ENCODE measurements around the gene BBS2. TPM values are rescaled to one million over a fixed set of nuclear protein-coding genes. Genes with fewer than 3 reads are reported as not detected.

Gene BBS2
- polyA plus RNA-seq, 1 donor from 2014 or later = 197 TPM

- Histone ChIP-seq H3K9me3 (ENCODE audit: low read length) (no peaks in the 10 kb centered on the region), H4K20me1 (ENCODE audit: insufficient read depth) (no peaks in the 10 kb centered on the region), H3F3A (ENCODE audit: insufficient read depth, low read length, poor library complexity, severe bottlenecking) (no peaks in the 10 kb centered on the region), H2AFZ (ENCODE audit: low read depth, low read length) (no peak overlapping the region), H3K36me3 (ENCODE audit: insufficient read depth, low read length) (peaks cover 6% of the 10 kb centered on the region), H3K27me3 (ENCODE audit: insufficient read depth, low read depth, low read length) (no peaks in the 10 kb centered on the region), H3K79me2 (replicated peaks; ENCODE audit: insufficient read depth, low read length) (no peaks in the 10 kb centered on the region), H3K27ac (ENCODE audit: low read length) (no peak overlapping the region), H3K9me2 (ENCODE audit: insufficient read depth, low read length) (no peaks in the 10 kb centered on the region), H3K9ac (ENCODE audit: low read length) (no peak overlapping the region), H3K4me2 (ENCODE audit: low read length) (no peak overlapping the region), H3K4me3 (ENCODE audit: low read length) (no peak overlapping the region)
- TF ChIP-seq CTCF (IDR thresholded peaks at IDR 0.05; ENCODE audit: poor library complexity, severe bottlenecking) = no peak
- TF ChIP-seq RAD21 (conservative IDR thresholded peaks at IDR 0.05) = no peak
- TF ChIP-seq, protein P1, sequence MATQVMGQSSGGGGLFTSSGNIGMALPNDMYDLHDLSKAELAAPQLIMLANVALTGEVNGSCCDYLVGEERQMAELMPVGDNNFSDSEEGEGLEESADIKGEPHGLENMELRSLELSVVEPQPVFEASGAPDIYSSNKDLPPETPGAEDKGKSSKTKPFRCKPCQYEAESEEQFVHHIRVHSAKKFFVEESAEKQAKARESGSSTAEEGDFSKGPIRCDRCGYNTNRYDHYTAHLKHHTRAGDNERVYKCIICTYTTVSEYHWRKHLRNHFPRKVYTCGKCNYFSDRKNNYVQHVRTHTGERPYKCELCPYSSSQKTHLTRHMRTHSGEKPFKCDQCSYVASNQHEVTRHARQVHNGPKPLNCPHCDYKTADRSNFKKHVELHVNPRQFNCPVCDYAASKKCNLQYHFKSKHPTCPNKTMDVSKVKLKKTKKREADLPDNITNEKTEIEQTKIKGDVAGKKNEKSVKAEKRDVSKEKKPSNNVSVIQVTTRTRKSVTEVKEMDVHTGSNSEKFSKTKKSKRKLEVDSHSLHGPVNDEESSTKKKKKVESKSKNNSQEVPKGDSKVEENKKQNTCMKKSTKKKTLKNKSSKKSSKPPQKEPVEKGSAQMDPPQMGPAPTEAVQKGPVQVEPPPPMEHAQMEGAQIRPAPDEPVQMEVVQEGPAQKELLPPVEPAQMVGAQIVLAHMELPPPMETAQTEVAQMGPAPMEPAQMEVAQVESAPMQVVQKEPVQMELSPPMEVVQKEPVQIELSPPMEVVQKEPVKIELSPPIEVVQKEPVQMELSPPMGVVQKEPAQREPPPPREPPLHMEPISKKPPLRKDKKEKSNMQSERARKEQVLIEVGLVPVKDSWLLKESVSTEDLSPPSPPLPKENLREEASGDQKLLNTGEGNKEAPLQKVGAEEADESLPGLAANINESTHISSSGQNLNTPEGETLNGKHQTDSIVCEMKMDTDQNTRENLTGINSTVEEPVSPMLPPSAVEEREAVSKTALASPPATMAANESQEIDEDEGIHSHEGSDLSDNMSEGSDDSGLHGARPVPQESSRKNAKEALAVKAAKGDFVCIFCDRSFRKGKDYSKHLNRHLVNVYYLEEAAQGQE (IDR thresholded peaks at IDR 0.05; ENCODE audit: borderline replicate concordance) = no peak
- TF ChIP-seq SMC3 (conservative IDR thresholded peaks at IDR 0.05; ENCODE audit: poor library complexity) = no peak
- no peak for TF ChIP-seq POLR2AphosphoS5 (IDR thresholded peaks at IDR 0.05)
- no peak for TF ChIP-seq TAF1 (IDR thresholded peaks at IDR 0.05; ENCODE audit: low read depth)
- no peak for TF ChIP-seq EZH2 (IDR thresholded peaks at IDR 0.05; ENCODE audit: borderline replicate concordance, insufficient read depth, low read length, poor library complexity, severe bottlenecking)
- no peak for TF ChIP-seq MXI1 (conservative IDR thresholded peaks at IDR 0.05; ENCODE audit: poor library complexity, severe bottlenecking)
- TF ChIP-seq EP300 (conservative IDR thresholded peaks at IDR 0.05; ENCODE audit: poor library complexity, severe bottlenecking) = no peak
These were observed 81.8 kb downstream of the BBS2 start for GRCh38 chr16:56438038-56438437.

- H3F3A ChIP-seq (ENCODE audit: insufficient read depth, low read length, poor library complexity, severe bottlenecking) = no peaks in the 10 kb centered on the region
- H3K27me3 ChIP-seq (ENCODE audit: insufficient read depth, low read depth, low read length) = no peaks in the 10 kb centered on the region
- no peak overlapping the region for H3K9ac ChIP-seq (ENCODE audit: low read length)
- H2AFZ ChIP-seq (ENCODE audit: low read depth, low read length) = no peak overlapping the region
- no peak overlapping the region for H3K4me3 ChIP-seq (ENCODE audit: low read length)
- no peaks in the 10 kb centered on the region for H3K79me2 ChIP-seq (replicated peaks; ENCODE audit: insufficient read depth, low read length)
- no peak overlapping the region for H3K4me2 ChIP-seq (ENCODE audit: low read length)
- no peaks in the 10 kb centered on the region for H3K9me3 ChIP-seq (ENCODE audit: low read length)
- TF ChIP-seq MXI1 (conservative IDR thresholded peaks at IDR 0.05; ENCODE audit: poor library complexity, severe bottlenecking) = no peak
- no peak for TF ChIP-seq EZH2 (IDR thresholded peaks at IDR 0.05; ENCODE audit: borderline replicate concordance, insufficient read depth, low read length, poor library complexity, severe bottlenecking)
- TF ChIP-seq EP300 (conservative IDR thresholded peaks at IDR 0.05; ENCODE audit: poor library complexity, severe bottlenecking) = no peak
- TF ChIP-seq, protein P1 (IDR thresholded peaks at IDR 0.05; ENCODE audit: borderline replicate concordance) = no peak
- TF ChIP-seq POLR2AphosphoS5 (IDR thresholded peaks at IDR 0.05) = no peak
- TF ChIP-seq CTCF (IDR thresholded peaks at IDR 0.05; ENCODE audit: poor library complexity, severe bottlenecking) = no peak
- no peak for TF ChIP-seq SMC3 (conservative IDR thresholded peaks at IDR 0.05; ENCODE audit: poor library complexity)
- TF ChIP-seq TAF1 (IDR thresholded peaks at IDR 0.05; ENCODE audit: low read depth) = no peak
- TF ChIP-seq RAD21 (conservative IDR thresholded peaks at IDR 0.05) = no peak
- H3K27ac ChIP-seq (ENCODE audit: low read length) = no peak overlapping the region
- no peaks in the 10 kb centered on the region for H4K20me1 ChIP-seq (ENCODE audit: insufficient read depth)
- peaks cover 6% of the 10 kb centered on the region for H3K36me3 ChIP-seq (ENCODE audit: insufficient read depth, low read length)
- no peaks in the 10 kb centered on the region for H3K9me2 ChIP-seq (ENCODE audit: insufficient read depth, low read length)
These were observed 83.6 kb downstream of the BBS2 start for GRCh38 chr16:56436258-56436657.
